Forelimb muscle (tissue), 1 donor: ENCODE results near the gene C9orf85. TPM values are rescaled to one million over a fixed set of nuclear protein-coding genes. Genes with fewer than 3 reads are reported as not detected.

ENCODE experiments used
- DNase-seq: peaks from one replicate; pipeline ENCODE4 v3.0.0-alpha.2; 2013; ENCODE audit warnings: low read depth
- polyA plus RNA-seq: library from polyadenylated mRNA; unstranded; fragments of 120-200 nt; gene quantifications from one replicate; pipeline ENCODE4 v1.2.1, GENCODE V29; 2013; ENCODE audit not compliant: insufficient read length

The C9orf85 gene
- polyA plus RNA-seq, 1 donor, result 19.1 TPM

DNA sequence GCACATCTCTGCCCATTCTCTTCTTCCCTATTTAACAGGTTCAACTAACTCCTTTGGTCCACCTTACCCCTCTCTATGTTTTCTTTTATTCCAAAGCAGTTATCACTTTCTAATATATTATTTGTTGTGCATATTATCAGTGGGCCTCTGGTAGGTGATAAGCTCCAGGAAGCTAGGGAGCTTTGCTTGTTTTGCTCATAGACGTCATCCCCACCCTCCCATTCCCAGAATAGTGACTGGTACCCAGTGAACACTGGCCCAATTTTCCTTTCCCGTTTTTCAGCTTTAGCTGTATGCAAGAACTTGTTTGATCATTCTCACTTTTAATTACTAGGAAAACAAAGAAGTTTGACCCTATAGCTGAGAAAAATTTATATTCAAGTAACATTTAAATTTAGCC lies 7.4 kb upstream of the C9orf85 start:
- no peak for DNase-seq

DNA sequence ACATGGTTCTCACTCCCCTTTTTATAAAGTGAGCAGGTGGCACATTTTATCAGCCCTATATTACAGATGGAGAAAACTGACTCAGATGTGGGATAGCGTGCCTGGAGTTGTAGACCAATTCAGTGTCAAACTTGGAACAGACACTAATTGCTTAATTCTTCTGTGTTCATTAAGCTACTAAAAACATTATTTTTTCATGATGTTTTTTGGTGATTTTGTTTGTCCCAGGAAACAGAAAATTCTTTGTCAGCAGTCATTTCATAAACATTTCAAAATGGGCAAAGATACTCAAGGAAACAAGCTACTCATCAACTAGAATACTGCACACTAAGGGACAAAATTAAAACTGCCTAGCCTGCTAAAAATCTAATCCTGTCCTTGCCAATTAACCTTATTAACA lies 2.6 kb upstream of the C9orf85 start:
- no peak for DNase-seq

DNA sequence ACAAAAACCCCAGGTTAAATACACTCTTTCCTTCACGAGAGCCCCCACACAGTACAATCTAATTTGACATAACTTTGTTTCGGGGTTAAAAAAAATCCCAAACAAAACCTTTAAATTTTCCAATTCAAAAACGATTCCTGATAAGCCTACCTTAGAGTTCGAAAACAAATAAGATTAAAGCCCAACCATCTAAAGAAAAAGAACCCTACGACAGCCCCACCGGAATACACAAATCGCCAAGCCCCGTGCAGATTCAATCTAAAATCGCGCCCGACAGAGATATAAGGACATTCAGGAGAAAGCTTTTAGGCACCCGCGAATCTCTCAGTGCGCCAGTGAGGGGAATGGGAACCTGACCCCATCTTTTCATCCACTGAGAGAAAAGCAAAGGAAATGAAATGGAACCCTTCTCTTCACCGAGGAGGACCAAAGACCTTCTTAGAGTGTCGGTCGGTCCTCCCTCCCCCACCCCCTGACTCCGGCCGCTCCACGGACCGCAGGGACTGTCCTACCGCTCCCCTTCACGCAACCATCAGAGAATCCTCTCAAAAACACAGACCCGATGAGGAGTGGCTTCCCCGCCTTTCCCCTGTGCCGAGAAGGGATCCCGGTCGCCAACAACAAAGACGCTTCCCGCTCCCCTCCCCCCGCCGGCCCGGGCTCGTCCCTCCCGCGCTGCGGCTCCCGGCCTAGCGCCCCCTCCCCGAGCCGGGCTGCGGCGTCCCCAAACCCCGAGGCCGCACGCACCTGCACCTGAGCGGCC lies 1.4 kb upstream of the C9orf85 start:
- no peak for DNase-seq

DNA sequence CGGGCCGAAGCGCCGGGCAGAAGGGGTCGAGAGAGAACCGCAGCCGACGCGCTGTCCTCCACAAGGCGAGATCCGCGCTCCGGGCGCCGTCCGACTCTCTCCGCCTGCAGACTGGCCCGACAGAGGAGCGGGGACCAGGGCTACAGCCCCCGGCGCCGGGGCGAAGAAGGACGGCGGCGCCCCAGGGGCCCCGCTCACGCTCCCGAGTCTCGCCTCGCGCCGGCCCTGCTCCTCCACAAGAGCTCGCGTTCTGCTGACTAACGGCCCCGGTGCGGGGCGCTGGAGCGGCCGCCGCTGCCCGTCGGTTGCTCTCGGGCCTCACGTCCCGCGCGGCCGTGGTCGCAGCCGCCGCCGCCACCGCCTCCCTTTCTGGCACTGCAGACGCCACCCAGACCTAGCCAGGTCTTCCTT lies 784 bp upstream of the C9orf85 start:
- no peak for DNase-seq

DNA sequence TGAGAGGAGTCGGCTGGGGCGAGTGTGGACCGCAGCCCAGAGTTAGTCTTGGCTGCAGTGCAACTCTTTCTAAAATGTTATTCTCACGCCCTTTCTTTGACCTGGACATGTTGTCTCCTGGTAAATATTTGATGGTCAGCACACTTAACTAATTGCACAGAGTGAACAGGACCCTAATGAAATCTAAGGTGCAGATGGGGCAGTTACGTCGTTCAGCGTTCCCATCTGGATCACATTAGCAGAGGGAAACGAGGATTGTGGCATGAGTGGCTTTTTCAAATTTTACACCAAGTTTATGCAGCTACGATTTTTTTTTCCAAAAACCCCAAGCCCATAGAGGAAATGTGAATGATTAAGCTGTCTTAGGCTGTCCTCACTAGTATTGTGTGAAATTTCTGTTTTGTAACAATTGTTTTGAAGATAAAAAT lies 483 bp downstream of the C9orf85 start:
- DNase-seq, result peak; percentile 32

DNA sequence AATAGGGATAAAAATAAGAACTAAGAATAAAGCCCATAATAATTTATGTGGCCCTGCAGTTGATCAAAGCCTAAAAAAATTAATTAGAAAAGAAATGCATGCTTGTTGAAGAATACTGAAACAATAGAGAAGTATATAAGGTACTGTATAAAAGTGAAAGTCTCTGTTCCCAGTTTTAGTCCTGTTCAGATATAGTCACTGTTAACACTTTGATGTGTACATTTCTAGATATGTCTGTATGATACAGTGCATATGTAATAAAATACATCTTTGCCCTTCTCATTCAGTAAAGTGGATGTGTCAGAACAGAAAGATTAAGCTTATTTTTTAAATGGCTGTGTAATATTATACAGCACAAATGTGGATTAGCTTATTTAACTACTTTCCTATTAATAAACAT lies 4.1 kb downstream of the C9orf85 start:
- no peak for DNase-seq

DNA sequence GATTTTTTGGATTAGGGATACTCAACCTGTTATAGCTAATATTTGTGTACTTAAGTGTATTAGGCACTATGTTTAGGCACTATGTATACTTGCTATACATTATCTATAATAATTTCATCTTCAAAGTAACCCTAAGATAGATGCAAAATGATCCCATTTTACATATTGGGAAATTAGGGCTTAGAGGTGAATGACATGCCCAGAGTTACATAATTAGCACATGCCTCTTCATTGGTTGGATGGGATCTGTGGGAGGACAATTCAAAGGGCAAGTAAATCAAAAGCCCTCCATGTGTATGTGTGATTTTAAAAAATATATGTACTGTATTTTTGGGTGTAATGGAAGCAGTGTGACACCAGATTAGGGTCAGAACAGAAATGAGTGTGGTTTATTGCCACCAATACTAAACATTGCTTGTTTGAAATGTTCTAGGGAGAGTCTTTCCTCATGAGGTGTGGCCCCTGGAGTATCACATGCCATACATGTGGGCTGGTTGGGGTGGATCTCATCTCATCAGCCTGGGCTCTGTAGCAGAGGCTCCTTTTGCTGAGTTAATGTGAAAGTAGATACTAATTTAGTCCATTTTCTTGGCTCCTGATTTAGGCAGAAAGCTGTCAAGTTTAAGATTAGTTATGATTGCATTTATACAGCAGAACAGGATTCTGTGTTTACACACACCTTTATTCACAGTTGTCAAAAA lies 5.5 kb downstream of the C9orf85 start:
- DNase-seq, result no peak

DNA sequence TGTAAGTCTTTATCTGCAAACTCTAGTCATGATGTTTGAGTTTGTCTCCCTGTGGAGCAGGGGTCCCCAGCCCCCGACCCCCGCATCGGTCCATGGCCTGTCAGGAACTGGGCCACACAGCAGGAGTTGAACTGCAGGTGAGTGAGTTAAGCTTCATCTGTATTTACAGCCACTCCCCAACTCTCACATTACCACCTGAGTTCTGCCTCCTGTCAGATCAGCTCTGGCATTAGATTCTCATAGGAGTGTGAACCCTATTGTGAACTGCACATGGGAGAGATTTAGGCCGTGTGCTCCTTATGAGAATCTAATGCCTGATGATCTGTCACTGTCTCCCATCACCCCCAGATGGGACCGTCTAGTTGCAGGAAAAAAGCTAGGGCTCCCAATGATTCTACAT lies 7.0 kb downstream of the C9orf85 start:
- no peak for DNase-seq

DNA sequence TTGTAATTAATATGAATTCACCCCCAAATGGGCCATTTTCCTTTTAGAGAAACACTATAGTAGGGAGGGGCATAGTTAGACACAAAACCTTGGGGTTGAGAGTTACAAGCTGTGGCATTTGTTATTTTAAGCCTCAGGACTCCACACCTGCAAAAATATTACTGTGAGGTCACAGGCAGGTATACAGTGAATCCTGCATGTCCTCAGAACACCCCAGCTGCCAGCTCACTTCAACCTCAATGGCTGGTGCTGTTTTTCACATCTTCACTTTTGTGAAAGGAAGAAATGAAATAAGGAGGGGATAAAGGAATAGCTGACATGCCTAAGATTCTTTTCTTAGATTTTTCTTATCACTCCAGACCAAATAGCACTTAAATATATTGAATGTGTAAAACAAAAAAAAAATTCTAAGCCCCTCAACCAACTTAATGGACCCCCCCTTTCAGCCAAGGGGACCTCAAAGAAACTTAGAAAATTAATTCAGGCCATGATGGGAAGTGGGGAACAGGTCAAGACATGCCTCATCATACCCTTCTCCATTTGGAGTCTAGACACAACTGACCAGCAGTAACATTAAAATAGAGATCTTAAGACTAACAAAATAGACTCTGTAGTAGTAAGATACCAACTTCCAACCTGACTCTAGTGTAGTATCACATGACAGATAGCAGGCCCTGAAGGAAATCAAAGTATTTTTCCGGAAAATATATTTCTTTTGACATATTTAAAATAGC lies 9.2 kb downstream of the C9orf85 start:
- DNase-seq, result no peak

DNA sequence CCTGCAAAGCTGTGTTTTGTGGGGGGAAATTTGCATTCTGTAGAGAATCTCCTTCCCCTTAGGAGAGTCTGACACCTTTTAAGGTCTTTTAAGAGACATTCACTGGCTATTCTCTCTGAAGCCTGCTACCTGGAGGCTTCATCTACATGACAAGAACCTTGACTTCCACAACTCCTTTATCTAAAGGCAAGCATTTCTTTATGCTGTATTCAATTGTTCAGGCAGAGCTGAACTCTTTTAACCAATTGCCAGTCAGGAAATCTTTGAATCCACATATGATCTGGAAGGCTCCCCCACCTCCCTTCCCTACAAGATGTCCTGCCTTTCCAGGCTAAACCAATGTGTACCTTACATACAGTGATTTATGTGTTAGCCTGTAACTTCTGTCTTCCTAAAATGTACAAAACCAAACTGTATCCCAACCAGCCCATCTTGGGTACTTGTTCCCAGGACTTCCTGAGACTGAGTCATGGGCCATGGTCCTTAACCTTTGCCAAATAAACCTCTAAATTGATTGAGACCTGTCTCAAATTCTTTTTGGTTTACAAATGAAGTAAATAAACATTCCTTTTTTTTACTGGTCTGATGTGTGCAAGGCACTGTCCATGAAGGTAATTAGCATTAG lies 9.9 kb downstream of the C9orf85 start:
- no peak for DNase-seq

DNA sequence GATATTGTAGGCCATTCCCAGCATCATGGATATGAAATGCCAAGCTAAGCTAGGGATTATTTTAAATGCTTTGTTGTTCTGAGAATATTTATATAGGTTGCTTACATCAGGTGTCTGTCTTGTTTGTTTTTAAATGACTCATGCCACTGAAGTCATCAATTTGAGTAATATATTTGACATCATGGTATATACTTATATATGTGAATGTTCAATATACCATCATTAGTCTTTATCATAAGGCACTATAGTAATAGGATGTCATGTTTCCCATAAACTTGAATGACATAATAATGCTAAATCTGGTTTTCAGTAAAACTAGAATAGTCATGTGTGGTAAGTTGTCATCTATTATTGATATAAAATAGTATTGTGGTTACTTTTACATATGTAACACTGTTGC lies 13.1 kb downstream of the C9orf85 start:
- DNase-seq, result no peak

DNA sequence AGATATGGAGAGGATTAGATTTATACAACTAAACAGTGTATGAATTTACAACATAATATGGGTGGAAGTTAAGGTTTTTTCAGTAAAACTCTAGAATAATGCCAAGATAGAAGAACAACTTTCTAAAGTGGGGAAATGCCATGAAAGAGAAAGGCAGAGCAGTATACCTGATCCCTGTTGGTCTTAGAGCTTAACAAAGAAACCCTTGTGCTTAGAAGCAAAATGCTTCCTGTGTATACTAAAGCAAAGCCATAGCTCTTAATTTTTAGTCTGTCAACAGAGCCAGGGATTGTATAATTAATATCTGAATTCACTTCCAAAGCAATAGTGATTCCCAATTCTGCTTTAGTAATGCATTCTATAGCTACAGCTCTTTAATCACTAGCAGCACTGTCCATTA lies 14.4 kb downstream of the C9orf85 start:
- DNase-seq, result no peak

DNA sequence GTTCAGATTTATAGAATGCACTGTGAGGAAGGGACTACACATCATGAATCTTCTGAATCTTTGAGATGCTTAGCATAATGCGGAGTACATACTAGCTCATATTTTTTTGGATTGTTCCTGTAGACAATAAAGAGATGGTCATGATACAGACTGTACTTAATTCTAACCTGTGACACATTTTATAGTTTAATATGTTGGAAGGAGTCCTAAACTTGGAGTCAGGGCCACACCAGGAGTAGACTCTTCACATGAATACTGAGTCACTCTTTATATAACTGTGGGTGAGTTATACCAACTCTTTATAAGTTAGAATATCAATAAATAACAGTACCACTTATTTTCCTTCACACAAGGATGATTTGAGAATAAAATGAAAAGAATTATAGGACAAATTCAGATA lies 16.9 kb downstream of the C9orf85 start:
- no peak for DNase-seq

DNA sequence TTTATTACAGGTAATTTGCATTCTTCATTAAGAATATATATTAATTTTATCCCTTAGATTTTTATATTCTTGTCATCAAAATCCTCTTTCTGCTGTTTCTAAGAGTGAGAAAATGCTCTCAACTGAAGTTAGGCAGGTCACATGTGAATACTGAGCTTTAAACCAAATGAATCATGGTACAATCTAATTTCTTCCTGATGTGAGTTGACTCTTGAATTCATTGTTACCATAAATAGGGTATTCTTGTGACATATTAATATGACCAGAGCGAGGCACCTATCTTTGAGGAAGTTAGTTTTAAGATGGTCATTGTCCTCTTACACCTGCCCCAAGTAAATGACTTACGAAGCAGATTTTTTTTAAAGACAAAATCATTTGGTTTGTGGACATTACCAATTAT lies 17.4 kb downstream of the C9orf85 start:
- no peak for DNase-seq

DNA sequence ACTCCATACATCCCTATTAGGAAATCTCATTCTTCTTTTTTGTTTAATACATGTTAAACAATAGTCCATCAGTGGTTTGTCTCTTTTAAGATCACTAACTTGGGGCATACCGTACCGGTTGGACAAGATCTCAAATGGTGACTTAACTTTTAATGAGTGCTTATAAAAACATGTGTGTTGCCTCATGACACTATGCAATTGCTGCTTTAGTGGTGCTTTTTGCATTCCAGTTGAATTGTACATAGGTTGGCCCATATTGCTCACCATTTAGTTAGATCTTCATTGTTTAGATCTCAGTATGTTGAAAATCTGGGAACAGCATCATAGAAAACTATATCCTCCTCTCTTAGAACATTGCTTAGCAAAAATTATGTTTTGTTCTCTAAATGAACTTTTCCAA lies 17.8 kb downstream of the C9orf85 start:
- DNase-seq, result no peak

DNA sequence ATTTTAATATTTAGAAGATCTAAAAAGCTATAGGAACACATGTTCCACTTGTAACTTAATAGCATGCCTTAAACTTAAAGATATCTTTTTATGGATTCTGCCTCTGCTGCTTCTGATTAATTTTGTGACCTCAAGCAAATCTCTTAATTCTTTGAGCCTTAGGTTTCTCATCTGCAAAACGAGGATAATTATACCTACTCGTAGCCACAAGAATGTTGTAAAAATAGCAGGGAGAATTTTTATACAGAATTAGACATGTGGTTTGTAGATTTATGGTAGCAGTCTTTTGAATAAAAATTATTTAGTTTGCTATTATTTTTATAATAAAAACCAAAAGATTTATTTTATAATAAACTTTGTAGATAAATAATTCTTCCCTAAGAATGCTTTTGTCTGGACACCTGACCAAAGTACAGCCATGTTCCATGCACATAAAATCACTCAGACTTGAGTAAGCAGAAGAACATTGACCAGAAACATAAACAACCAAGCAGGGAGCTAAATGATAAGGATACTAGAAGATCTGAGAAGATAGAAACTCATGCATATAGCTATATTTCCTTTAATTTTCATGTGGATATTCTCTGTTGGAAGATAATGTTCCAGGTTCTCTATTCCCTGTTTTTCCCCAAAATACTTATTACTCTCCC lies 18.5 kb downstream of the C9orf85 start:
- DNase-seq, result no peak

DNA sequence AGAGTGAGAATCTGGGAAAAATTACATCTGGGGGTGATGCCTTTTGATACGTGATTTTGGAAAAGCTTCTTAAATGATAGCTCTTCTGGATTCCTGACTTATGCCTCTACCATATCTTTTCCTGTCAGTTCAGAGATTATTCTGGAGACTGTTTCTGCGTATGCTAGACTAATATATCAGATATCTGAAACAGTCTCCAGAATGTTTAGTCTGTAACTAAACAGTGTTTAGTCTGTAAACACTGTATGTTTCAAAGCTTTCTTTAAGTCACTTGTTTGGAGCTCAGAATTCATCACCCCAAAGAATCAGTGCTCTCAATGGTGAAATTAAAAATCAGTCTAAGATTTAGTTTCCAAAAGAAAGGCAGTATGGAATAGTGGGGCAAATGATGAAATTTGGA lies 19.7 kb downstream of the C9orf85 start:
- no peak for DNase-seq

DNA sequence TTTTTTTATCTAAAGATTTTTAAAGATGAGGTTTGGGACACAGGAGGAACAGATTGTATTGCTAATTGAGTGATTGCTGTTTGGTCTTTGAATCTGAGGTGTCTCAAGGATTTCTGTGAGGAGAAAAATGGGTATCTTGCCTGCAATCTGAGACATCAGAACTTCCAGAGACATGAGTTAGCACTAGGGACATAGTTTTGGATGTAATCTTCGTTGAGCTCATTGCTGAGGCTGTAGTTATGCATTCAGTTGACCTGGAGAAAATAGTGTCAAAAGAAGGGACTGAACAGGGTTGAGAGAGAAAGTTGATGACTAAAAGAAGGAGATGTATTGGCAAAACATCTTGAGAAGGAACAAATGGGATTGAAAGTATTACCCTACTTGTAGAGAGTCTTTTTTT lies 24.6 kb downstream of the C9orf85 start:
- DNase-seq, result no peak

DNA sequence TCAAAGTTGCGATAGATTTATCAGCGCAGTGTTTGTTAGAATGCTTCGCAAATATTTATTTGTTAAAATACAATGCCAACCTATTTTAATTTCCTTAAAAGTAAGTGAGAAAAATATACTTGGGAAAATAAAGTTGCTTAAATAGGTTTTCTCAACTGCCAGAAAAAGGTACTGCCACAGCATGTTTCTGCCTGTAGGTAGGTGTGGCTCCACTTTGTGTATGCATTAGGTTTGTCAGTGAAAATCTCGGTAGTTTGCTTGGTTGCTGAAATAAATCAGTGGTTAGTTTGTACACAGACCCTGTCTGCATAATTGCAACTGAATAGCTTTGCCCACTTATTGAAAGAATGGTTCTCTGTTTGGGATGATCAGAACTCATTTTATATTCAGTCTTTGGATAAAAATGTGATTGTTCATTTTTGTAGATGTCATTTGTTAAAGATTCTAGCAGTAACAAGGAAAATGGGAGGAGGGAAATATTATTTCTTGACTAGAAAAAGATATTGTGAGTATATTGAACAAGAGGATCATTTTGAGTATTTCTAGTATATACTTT lies 25.7 kb downstream of the C9orf85 start:
- DNase-seq, result no peak

DNA sequence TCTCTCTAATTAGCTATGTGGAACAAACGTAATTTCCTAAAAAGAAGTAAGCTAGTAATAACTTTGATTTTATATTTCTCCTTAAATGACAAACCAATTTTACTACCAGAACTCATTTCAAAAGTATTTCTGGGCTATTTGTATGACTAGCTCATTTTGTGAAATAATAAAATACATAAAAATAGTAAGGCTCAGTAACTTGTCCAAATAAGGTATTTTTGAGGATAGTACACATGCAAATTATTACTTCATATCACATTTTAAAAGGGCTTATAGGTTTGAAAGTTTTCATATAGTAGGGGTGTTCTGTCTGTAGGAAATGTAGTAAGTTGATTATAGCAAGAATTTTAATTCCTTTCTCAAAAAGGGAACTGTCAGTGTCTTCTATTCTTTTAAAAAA lies 26.5 kb downstream of the C9orf85 start:
- DNase-seq, result no peak

DNA sequence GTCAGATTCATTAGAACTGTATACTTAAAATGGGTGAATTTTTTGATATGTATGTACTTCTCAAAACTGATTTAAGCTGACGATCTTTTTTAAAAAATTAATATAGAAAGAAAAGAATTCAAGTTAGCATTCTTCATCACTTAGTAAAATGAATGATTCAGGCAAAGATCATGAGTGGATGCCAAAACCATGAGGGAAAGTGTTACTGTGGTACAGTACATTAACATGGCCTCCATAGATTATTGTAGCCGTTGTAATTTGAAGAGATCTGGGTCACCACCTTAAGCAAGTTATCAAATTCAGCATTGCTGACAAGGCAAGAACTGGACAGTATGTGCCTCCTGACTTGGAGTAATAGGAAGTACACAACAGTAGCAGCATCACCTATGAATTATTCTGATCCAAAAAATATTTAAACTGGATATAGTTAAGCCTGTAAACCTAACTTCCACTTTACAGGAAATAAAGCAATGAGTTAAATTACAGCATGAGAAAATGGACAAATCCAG lies 29.7 kb downstream of the C9orf85 start:
- no peak for DNase-seq
